BE2C (cell line): ENCODE data around the gene ZNF441.

ENCODE experiments used
- DNase-seq: peaks from one replicate; pipeline ENCODE4 v3.0.0-alpha.2; 2020
- H3K27me3 ChIP-seq: fragments of 250-450 bp; sonication (Bioruptor Pico); 2 replicates; pipeline ENCODE4 v1.5.1; 2020; ENCODE audit warnings: mild to moderate bottlenecking
- H3K36me3 ChIP-seq: fragments of 250-450 bp; sonication (Bioruptor Pico); 2 replicates; pipeline ENCODE4 v1.5.1; 2020; ENCODE audit warnings: mild to moderate bottlenecking
- H3K4me1 ChIP-seq: fragments of 250-450 bp; sonication (Bioruptor Pico); 2 replicates; pipeline ENCODE4 v1.5.1; 2020
- H3K4me3 ChIP-seq: 2 replicates; pipeline ENCODE4 v1.5.1; 2011; ENCODE audit warnings: low read depth, low read length
- H3K9me3 ChIP-seq: fragments of 250-450 bp; sonication (Bioruptor Pico); 2 replicates; pipeline ENCODE4 v1.5.1; 2020
- CTCF ChIP-seq: IDR thresholded peaks from 2 replicates; pipeline ENCODE4 v1.5.1; 2012; ENCODE audit warnings: mild to moderate bottlenecking, low read depth, low read length

Gene ZNF441

GRCh38 chr19:11832253-11832912 is 65.6 kb downstream of the ZNF441 start:
- no peaks in the 10 kb centered on the region for H3K4me1 ChIP-seq
- TF ChIP-seq CTCF: no peak
- DNase-seq: no peak
- H3K36me3 ChIP-seq: peaks cover 12% of the 10 kb centered on the region
- H3K27me3 ChIP-seq: no peaks in the 10 kb centered on the region
- no peak overlapping the region for H3K4me3 ChIP-seq
- H3K9me3 ChIP-seq: peaks cover 7% of the 10 kb centered on the region

DNA sequence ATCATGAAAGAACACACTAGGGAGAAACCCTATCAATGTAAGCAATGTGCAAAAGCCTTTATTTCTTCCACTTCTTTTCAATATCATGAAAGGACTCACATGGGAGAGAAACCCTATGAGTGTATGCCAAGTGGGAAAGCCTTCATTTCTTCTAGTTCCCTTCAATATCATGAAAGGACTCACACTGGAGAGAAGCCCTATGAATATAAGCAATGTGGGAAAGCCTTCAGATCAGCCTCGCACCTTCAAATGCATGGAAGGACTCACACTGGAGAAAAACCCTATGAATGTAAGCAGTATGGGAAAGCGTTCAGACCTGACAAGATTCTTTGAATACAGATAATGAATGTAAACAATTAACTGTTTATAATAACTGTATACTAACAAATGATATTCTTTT is 66.7 kb downstream of the ZNF441 start:
- no peak for TF ChIP-seq CTCF
- H3K4me3 ChIP-seq: no peak overlapping the region
- H3K27me3 ChIP-seq: no peaks in the 10 kb centered on the region
- H3K9me3 ChIP-seq: peaks cover 7% of the 10 kb centered on the region
- peaks cover 12% of the 10 kb centered on the region for H3K36me3 ChIP-seq
- DNase-seq: no peak
- no peaks in the 10 kb centered on the region for H3K4me1 ChIP-seq
